Body of pancreas (tissue), 4 donors: ENCODE results near the gene MVB12B.

Experiments used
- CTCF ChIP-seq, 7 experiments: fragments of 450-650 bp in 4 of 7; fragments of 200-600 bp in 3 of 7; sonication (generic) in 3 of 7; IDR thresholded peaks; one replicate each; pipeline ENCODE4 v1.5.1; 2016 to 2019; ENCODE audit warnings: antibody characterized with exemption in 7 of 7
- POLR2A ChIP-seq, 3 donors: fragments of 450-650 bp; IDR thresholded peaks; one replicate each; pipeline ENCODE4 v1.6.1; 2016; ENCODE audit warnings: antibody characterized with exemption in 3 of 3, mild to moderate bottlenecking in 2 of 3

- TF ChIP-seq POLR2A (IDR thresholded peaks at IDR 0.05) (no peak), CTCF (IDR thresholded peaks at IDR 0.05) (no peak)
These were observed 21.5 kb downstream of the MVB12B start for GRCh38 chr9:126347911-126348760.
